ENCODE measurements around the gene CACNG1. TPM values are rescaled to one million over a fixed set of nuclear protein-coding genes. Genes with fewer than 3 reads are reported as not detected.

The CACNG1 gene
- total and polyA plus RNA-seq, 2 of the 4 experiments (the other 2 are of a cell fraction) = not detected

DNA sequence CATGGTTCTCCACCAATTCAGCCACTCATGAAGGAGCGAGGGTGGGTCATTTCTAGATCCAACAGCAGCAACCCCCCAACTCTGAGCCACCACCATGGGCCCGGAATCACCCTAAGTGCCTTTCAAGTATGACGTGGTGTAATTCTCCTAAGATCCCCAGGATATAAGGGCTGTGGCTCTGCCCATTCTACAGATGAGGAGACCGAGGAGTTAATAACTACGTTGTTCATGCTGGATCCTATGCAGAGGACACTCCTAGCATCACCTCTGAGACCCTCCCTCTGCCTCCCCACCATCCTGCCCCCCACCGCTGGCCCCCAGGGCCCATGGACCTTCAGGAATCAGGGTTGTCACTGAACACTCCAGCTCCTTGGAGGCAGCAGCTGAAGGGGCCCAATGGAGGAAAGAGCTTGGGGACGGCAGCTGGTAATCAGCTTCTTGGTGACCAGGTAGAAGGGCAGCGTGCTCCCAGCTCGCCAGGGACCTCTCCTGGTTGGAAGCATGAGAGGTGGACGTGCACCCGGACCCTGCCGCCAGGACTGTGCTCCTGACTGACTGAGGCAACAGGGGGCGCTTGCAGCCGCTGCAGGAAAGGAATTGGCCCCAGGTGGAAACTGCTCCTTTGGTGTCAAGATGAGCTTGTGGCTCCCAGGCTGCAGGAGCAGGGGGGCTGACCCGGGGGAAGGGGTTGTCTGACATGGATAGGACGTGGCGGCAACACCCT, 28.2 kb upstream of the CACNG1 start:
- H3K4ac ChIP-seq (ENCODE audit: low read depth, low read length) = no peak overlapping the region
- no peaks in the 10 kb centered on the region for H3K4me1 ChIP-seq (ENCODE audit: control insufficient read depth, insufficient read depth, low read length)
- H3K27ac ChIP-seq (ENCODE audit: insufficient read depth, low read length) = no peak overlapping the region
- no peak overlapping the region for H3K9ac ChIP-seq (ENCODE audit: low read depth, low read length)
- no peak overlapping the region for H2AFZ ChIP-seq (replicated peaks; ENCODE audit: low read length, poor library complexity)
- H3K79me1 ChIP-seq (ENCODE audit: low read depth in 1 of 2, low read length in 2 of 2) = no peaks in the 10 kb centered on the region
- H3K9me1 ChIP-seq (ENCODE audit: insufficient read depth, low read length) = no peaks in the 10 kb centered on the region
- CTCF ChIA-PET = no interaction called here
- H2AK5ac ChIP-seq (ENCODE audit: low read depth, low read length) = no peak overlapping the region
- H2BK5ac ChIP-seq (ENCODE audit: low read depth, low read length, poor library complexity, severe bottlenecking) = no peak overlapping the region
- no peak overlapping the region for H4K91ac ChIP-seq (ENCODE audit: insufficient read depth, low read depth, low read length)
- no peak overlapping the region for H3K4me3 ChIP-seq (ENCODE audit: insufficient read depth, low read depth, low read length)
- BruUV-seq (replicated peaks) = no TSS peak
- H3K23ac ChIP-seq (ENCODE audit: low read depth, low read length) = no peak overlapping the region
- no peak overlapping the region for H3K4me2 ChIP-seq (ENCODE audit: low read depth, low read length)
- no peak overlapping the region for H2BK20ac ChIP-seq (ENCODE audit: low read depth, low read length)
- no peak overlapping the region for H3K14ac ChIP-seq (replicated peaks; ENCODE audit: low read depth, low read length)
- DNase-seq (no peak), ATAC-seq (ENCODE audit: low read depth) (no peak)
- H4K8ac ChIP-seq (ENCODE audit: low read depth in 2 of 2, low read length in 2 of 2) = no peak overlapping the region
- WGBS, 2 experiments (ENCODE audit: extremely low coverage in 2 of 2, insufficient read length in 1 of 2) = 49% methylated on average over 6 of the region's 17 CpGs; no CpG with 5 or more reads in 1 of the 2 experiments
- H3K56ac ChIP-seq (ENCODE audit: extremely low read depth, insufficient read depth, low read length) = no peak overlapping the region
- no peak overlapping the region for H4K5ac ChIP-seq (ENCODE audit: low read depth, low read length)
- no peak overlapping the region for H2BK120ac ChIP-seq (ENCODE audit: low read depth, low read length)
- POLR2A ChIA-PET (ENCODE audit: unreplicated experiment) = no interaction called here
- no peak overlapping the region for H2AK9ac ChIP-seq (replicated peaks; ENCODE audit: low read depth, low read length, poor library complexity)
- no peaks in the 10 kb centered on the region for H3K9me3 ChIP-seq (ENCODE audit: control insufficient read depth, insufficient read depth, low read length)
- TF ChIP-seq SMC3 (IDR thresholded peaks at IDR 0.05; ENCODE audit: low read depth, low read length) (no peak), RCOR1 (IDR thresholded peaks at IDR 0.05; ENCODE audit: insufficient replicate concordance, low read length) (no peak), RAD21 (IDR thresholded peaks at IDR 0.05; ENCODE audit: low read length) (no peak), CHD1 (IDR thresholded peaks at IDR 0.05; ENCODE audit: low read depth, low read length) (no peak), FOS (IDR thresholded peaks at IDR 0.05; ENCODE audit: low read depth, low read length) (no peak), MXI1 (IDR thresholded peaks at IDR 0.05; ENCODE audit: borderline replicate concordance, low read depth, low read length) (no peak), MAFK (IDR thresholded peaks at IDR 0.05; ENCODE audit: low read depth, low read length) (no peak), MAZ (IDR thresholded peaks at IDR 0.05; ENCODE audit: borderline replicate concordance, low read depth, low read length) (no peak), ELK1 (IDR thresholded peaks at IDR 0.05; ENCODE audit: borderline replicate concordance, low read depth, low read length) (no peak), NFE2L2 (IDR thresholded peaks at IDR 0.05; ENCODE audit: low read depth, low read length) (no peak)
- TF ChIP-seq, protein P1, sequence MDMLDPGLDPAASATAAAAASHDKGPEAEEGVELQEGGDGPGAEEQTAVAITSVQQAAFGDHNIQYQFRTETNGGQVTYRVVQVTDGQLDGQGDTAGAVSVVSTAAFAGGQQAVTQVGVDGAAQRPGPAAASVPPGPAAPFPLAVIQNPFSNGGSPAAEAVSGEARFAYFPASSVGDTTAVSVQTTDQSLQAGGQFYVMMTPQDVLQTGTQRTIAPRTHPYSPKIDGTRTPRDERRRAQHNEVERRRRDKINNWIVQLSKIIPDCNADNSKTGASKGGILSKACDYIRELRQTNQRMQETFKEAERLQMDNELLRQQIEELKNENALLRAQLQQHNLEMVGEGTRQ (IDR thresholded peaks at IDR 0.05; ENCODE audit: low read depth, low read length) = no peak
- intact Hi-C loops (cut with micrococcal nuclease) = no loop called here
- H4K20me1 ChIP-seq (ENCODE audit: insufficient read depth, low read length) = no peaks in the 10 kb centered on the region
- no peak overlapping the region for H3K18ac ChIP-seq (ENCODE audit: low read depth, low read length)
- dilution Hi-C loops (cut with HindIII; ENCODE audit: low sequenced_read_pairs, unreplicated experiment) = no loop called here
- H3K36me3 ChIP-seq (ENCODE audit: control insufficient read depth, insufficient read depth, low read length) = no peaks in the 10 kb centered on the region
- peaks cover 42% of the 10 kb centered on the region for H3K27me3 ChIP-seq (ENCODE audit: control insufficient read depth, insufficient read depth, low read length)
- H2BK15ac ChIP-seq (ENCODE audit: low read depth, low read length) = no peak overlapping the region
- in situ Hi-C loops (cut with MboI; ENCODE audit: low sequenced_read_pairs) = no loop called here

Measured in IMR-90 (cell line).